Measurements from ENCODE around the gene GSTT2.

The GSTT2 gene

GRCh38 chr22:24023204-24023789 is 43.4 kb downstream of the GSTT2 start:
- Histone ChIP-seq H3K4me1 (ENCODE audit: low read depth, poor library complexity, severe bottlenecking) (peaks cover 10% of the 10 kb centered on the region), H3K9ac (no peak overlapping the region), H3K36me3 (ENCODE audit: insufficient read depth) (0 out of 2 replicates have a peak, but pooled peaks cover 4% of the 10 kb centered on the region), H2AFZ (ENCODE audit: low read depth) (no peak overlapping the region), H3K79me2 (ENCODE audit: insufficient read depth, low read depth) (peaks cover 26% of the 10 kb centered on the region; the same call in 1 of the 2 replicates), H3K27me3 (ENCODE audit: insufficient read depth, low read depth) (no peaks in the 10 kb centered on the region), H3K4me2 (no peak overlapping the region), H3K27ac (no peak overlapping the region), H3K4me3 (IDR thresholded peaks at IDR 0.05; ENCODE audit: insufficient read depth, low read depth, low read length) (no peak overlapping the region), H4K20me1 (ENCODE audit: insufficient read depth) (no peaks in the 10 kb centered on the region)
- TF ChIP-seq, protein P1, sequence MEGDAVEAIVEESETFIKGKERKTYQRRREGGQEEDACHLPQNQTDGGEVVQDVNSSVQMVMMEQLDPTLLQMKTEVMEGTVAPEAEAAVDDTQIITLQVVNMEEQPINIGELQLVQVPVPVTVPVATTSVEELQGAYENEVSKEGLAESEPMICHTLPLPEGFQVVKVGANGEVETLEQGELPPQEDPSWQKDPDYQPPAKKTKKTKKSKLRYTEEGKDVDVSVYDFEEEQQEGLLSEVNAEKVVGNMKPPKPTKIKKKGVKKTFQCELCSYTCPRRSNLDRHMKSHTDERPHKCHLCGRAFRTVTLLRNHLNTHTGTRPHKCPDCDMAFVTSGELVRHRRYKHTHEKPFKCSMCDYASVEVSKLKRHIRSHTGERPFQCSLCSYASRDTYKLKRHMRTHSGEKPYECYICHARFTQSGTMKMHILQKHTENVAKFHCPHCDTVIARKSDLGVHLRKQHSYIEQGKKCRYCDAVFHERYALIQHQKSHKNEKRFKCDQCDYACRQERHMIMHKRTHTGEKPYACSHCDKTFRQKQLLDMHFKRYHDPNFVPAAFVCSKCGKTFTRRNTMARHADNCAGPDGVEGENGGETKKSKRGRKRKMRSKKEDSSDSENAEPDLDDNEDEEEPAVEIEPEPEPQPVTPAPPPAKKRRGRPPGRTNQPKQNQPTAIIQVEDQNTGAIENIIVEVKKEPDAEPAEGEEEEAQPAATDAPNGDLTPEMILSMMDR (conservative IDR thresholded peaks at IDR 0.05; ENCODE audit: low read depth, low read length) = no peak

DNA sequence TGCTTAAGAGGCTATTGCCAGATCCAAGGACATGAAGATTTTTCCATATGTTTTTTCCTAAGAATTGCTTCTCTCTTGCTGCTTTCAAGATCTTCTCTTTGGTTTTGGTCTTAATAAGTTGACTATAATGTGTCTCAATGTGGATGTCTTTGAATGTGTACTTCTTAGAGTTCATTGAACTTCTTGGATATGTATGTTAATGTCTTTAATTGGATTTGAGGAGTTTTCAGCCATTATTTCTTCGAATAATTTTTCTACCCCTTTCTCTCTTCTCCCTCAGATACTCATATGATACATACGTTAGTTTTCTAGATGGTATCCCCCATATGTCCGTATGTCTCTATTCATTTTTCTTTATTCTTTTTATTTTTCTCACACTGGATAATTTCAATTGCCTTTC is 44.4 kb downstream of the GSTT2 start:
- 0 out of 2 replicates have a peak, but pooled peaks cover 4% of the 10 kb centered on the region for H3K36me3 ChIP-seq (ENCODE audit: insufficient read depth)
- H2AFZ ChIP-seq (ENCODE audit: low read depth) = no peak overlapping the region
- peaks cover 28% of the 10 kb centered on the region; the same call in 1 of the 2 replicates for H3K79me2 ChIP-seq (ENCODE audit: insufficient read depth, low read depth)
- H3K4me2 ChIP-seq = no peak overlapping the region
- no peak overlapping the region for H3K4me3 ChIP-seq (IDR thresholded peaks at IDR 0.05; ENCODE audit: insufficient read depth, low read depth, low read length)
- no peak overlapping the region for H3K27ac ChIP-seq
- no peaks in the 10 kb centered on the region for H3K27me3 ChIP-seq (ENCODE audit: insufficient read depth, low read depth)
- TF ChIP-seq, protein P1 (conservative IDR thresholded peaks at IDR 0.05; ENCODE audit: low read depth, low read length) = no peak
- peaks cover 10% of the 10 kb centered on the region for H3K4me1 ChIP-seq (ENCODE audit: low read depth, poor library complexity, severe bottlenecking)
- H4K20me1 ChIP-seq (ENCODE audit: insufficient read depth) = no peaks in the 10 kb centered on the region
- H3K9ac ChIP-seq = no peak overlapping the region

DNA sequence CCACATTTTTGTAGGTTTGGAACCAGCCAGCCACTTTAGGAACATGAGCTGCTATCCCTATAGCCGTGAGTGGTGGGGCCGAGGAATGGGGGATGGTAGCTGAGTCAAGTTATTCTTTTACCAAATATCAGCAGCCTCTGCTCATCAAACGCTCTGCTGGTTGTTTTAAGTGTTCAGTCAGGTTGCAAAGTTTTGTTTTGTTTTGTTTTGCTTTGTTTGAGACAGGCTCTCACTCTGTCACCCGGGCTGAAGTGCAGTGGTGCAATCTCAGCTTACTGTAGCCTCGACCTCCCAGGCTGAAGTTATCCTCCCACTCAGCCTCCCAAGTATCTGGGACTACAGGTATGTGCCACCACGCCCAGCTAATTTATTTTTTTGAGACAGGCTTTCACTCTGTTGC is 45.5 kb downstream of the GSTT2 start:
- no peak overlapping the region for H2AFZ ChIP-seq (ENCODE audit: low read depth)
- TF ChIP-seq, protein P1 (conservative IDR thresholded peaks at IDR 0.05; ENCODE audit: low read depth, low read length) = no peak
- H3K4me3 ChIP-seq (IDR thresholded peaks at IDR 0.05; ENCODE audit: insufficient read depth, low read depth, low read length) = no peak overlapping the region
- no peak overlapping the region for H3K9ac ChIP-seq
- 0 out of 2 replicates have a peak, but pooled peaks cover 4% of the 10 kb centered on the region for H3K36me3 ChIP-seq (ENCODE audit: insufficient read depth)
- H3K4me2 ChIP-seq = no peak overlapping the region
- peaks cover 29% of the 10 kb centered on the region; the same call in 1 of the 2 replicates for H3K79me2 ChIP-seq (ENCODE audit: insufficient read depth, low read depth)
- H3K27ac ChIP-seq = no peak overlapping the region
- H4K20me1 ChIP-seq (ENCODE audit: insufficient read depth) = no peaks in the 10 kb centered on the region
- H3K4me1 ChIP-seq (ENCODE audit: low read depth, poor library complexity, severe bottlenecking) = peaks cover 13% of the 10 kb centered on the region
- no peaks in the 10 kb centered on the region for H3K27me3 ChIP-seq (ENCODE audit: insufficient read depth, low read depth)

DNA sequence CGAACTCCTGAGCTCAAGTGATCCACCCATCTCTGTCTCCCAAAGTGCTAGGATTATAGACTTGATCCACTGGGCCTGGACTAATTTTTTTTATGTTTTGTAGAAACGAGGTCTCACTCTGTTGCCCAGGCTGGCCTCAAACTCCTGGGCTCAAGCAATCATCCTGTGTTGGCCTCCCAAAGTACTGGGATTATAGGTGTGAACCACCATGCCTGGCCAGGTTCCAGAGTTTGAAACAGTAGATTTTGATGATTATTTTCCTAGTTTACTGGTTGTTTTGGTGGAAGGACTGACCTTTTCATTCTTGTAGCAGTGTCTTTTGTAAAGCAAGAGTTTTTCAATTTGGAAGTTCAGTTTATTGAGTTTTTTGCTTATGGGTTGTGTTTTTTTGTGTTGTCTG is 46.1 kb downstream of the GSTT2 start:
- no peaks in the 10 kb centered on the region for H4K20me1 ChIP-seq (ENCODE audit: insufficient read depth)
- H3K4me2 ChIP-seq = no peak overlapping the region
- H3K36me3 ChIP-seq (ENCODE audit: insufficient read depth) = 0 out of 2 replicates have a peak, but pooled peaks cover 4% of the 10 kb centered on the region
- H3K79me2 ChIP-seq (ENCODE audit: insufficient read depth, low read depth) = peaks cover 29% of the 10 kb centered on the region; the same call in 1 of the 2 replicates
- no peak overlapping the region for H3K27ac ChIP-seq
- H3K27me3 ChIP-seq (ENCODE audit: insufficient read depth, low read depth) = no peaks in the 10 kb centered on the region
- TF ChIP-seq, protein P1 (conservative IDR thresholded peaks at IDR 0.05; ENCODE audit: low read depth, low read length) = no peak
- H3K4me3 ChIP-seq (IDR thresholded peaks at IDR 0.05; ENCODE audit: insufficient read depth, low read depth, low read length) = no peak overlapping the region
- H3K9ac ChIP-seq = no peak overlapping the region
- H2AFZ ChIP-seq (ENCODE audit: low read depth) = no peak overlapping the region
- peaks cover 14% of the 10 kb centered on the region for H3K4me1 ChIP-seq (ENCODE audit: low read depth, poor library complexity, severe bottlenecking)

All from KMS-11 (cell line).